GM12875 (cell line): ENCODE measurements around the gene CKLF.
A peak's percentile ranks its signal among the peaks of the same experiment; 100 is the strongest.

Source experiments
- H3K4me3 ChIP-seq: one replicate; pipeline ENCODE4 v1.5.1; 2011; ENCODE audit warnings: low read depth, low read length, control low read depth
- TF ChIP-seq, protein P1 (sequence below): IDR thresholded peaks from 2 replicates; pipeline ENCODE4 v1.5.1; 2011; ENCODE audit warnings: low read depth, mild to moderate bottlenecking, control low read depth, inconsistent platforms, low read length, moderate library complexity, borderline replicate concordance; ENCODE audit not compliant: insufficient read depth

Gene CKLF

DNA sequence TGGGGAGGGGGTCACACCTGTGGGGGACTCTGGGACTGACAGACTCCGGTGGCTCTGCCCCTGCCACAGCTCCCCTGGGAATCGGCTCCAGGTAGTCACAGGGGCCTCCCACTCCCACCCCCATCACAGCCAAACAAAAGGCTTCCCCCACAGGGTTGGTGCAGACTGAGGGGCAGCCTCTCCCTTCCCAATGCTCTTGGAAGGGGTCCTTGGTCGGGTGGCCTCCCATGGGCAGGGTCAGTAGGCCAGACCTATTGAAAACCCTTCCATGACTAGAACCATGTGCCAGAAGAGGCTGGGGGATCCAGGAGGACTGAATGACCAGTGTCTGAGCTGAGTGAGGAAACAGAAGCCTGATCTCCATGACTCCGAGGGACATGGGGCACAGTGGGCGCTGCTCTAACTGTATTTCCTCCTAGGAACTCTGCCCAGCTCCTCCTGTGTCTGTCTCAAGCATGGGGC, 31.1 kb upstream of the CKLF start:
- TF ChIP-seq, protein P1, sequence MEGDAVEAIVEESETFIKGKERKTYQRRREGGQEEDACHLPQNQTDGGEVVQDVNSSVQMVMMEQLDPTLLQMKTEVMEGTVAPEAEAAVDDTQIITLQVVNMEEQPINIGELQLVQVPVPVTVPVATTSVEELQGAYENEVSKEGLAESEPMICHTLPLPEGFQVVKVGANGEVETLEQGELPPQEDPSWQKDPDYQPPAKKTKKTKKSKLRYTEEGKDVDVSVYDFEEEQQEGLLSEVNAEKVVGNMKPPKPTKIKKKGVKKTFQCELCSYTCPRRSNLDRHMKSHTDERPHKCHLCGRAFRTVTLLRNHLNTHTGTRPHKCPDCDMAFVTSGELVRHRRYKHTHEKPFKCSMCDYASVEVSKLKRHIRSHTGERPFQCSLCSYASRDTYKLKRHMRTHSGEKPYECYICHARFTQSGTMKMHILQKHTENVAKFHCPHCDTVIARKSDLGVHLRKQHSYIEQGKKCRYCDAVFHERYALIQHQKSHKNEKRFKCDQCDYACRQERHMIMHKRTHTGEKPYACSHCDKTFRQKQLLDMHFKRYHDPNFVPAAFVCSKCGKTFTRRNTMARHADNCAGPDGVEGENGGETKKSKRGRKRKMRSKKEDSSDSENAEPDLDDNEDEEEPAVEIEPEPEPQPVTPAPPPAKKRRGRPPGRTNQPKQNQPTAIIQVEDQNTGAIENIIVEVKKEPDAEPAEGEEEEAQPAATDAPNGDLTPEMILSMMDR, result no peak
- no peak overlapping the region for H3K4me3 ChIP-seq

GRCh38 chr16:66521951-66522771, 30.2 kb upstream of the CKLF start:
- TF ChIP-seq, protein P1, result no peak
- H3K4me3 ChIP-seq, result no peak overlapping the region

- TF ChIP-seq, protein P1, result no peak
- H3K4me3 ChIP-seq, result no peak overlapping the region
These were observed 29.4 kb upstream of the CKLF start for GRCh38 chr16:66522816-66523590.

GRCh38 chr16:66523861-66524354, 28.5 kb upstream of the CKLF start:
- no peak overlapping the region for H3K4me3 ChIP-seq
- TF ChIP-seq, protein P1, result no peak

GRCh38 chr16:66524601-66525164, 27.7 kb upstream of the CKLF start:
- peak overlapping the region; percentile 6 for H3K4me3 ChIP-seq
- TF ChIP-seq, protein P1, result 0 out of 2 replicates have a peak, but pooled peaks have one; percentile 19

DNA sequence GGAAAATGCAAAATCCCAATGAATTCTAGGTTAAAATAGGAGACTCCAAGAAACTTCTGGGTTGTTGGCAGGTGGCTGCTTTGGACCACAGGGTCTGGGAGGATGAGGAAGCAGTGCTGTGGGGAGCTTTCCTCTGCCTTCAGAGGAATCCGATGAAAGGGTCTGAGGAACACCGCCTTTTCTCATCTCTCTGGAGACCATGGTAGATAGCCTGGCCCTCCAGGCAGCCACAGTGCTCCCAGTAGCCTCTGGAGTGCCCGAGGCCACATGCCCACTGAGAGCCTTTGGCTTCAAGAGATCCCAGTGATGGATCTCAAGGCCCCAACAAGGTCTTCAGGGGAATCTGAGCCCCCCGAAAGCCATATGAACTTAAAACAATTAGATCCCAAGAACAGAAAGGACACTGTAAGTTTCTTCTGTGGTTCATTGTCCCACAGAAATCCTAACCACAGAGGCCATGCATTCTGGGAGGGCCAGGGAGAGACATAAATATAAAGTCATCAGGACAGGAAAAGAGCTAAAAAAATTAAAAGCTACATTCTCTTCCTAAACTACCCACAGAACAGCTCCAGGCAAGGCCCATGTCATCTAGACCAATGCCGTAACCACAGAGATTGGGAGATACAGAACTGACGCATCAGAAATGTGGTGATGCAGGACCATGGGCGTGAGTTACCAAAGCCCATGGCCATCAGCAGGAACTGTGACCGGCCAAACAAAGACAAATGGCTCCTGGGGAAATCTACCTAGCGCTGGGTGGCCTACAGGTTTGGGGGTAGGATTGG, 26.8 kb upstream of the CKLF start:
- H3K4me3 ChIP-seq, result no peak overlapping the region
- TF ChIP-seq, protein P1, result no peak
